ENCODE results near the gene TC2N. TPM values are rescaled to one million over a fixed set of nuclear protein-coding genes. Genes with fewer than 3 reads are reported as not detected.
A peak's percentile ranks its signal among the peaks of the same experiment; 100 is the strongest.

TC2N gene
- total and polyA plus RNA-seq, 9 of the 15 experiments (the other 6 are each of a cell fraction or from before 2014, with no cell fraction given) = 2.0 to 12.5 (median 7.3) TPM

GRCh38 chr14:91875525-91876286 is 8.4 kb upstream of the TC2N start:
- DNase-seq (ENCODE audit: extremely low read depth in 1 of 4, low spot score in 3 of 4) (no peak), ATAC-seq (no peak), FAIRE-seq (no peak)
- Histone ChIP-seq H3K4me2 (ENCODE audit: insufficient read depth, low read length) (no peak overlapping the region), H4K20me1 (replicated peaks; ENCODE audit: control insufficient read depth, insufficient read depth, low read length) (no peaks in the 10 kb centered on the region; the same call in 1 of the 2 replicates), H3K9me3 (replicated peaks; ENCODE audit: control insufficient read depth, insufficient read depth, low read depth, low read length) (no peaks in the 10 kb centered on the region), H3K27me3 (ENCODE audit: control insufficient read depth in 2 of 2, insufficient read depth in 2 of 2, low read length in 2 of 2) (peaks cover 0 to 36% of the 10 kb centered on the region in 2 experiments; a peak in 2 of 5 replicates), H3K36me3 (ENCODE audit: control insufficient read depth, insufficient read depth, low read length) (no peaks in the 10 kb centered on the region), H3K4me3 (no peak overlapping the region), H3K27ac (ENCODE audit: extremely low read depth, low read depth, low read length) (no peak overlapping the region), H3K4me1 (replicated peaks in 1 of 2; ENCODE audit: control insufficient read depth in 2 of 2, insufficient read depth in 2 of 2, low read length in 2 of 2) (no peaks in the 10 kb centered on the region; a peak in 1 of 5 replicates), H3K9me1 (ENCODE audit: control insufficient read depth, insufficient read depth, low read length) (no peaks in the 10 kb centered on the region), H3K79me2 (ENCODE audit: control insufficient read depth, insufficient read depth, low read length) (no peaks in the 10 kb centered on the region), H3K9ac (ENCODE audit: insufficient read depth in 1 of 2, low read depth in 2 of 2, low read length in 2 of 2) (no peak overlapping the region), H2AFZ (ENCODE audit: low read depth, low read length) (no peak overlapping the region)
- 3% methylated on average over 8 of the region's 9 CpGs for WGBS (ENCODE audit: insufficient coverage, low coverage, missing lambda C conversion rate)
- no TSS peak for BruUV-seq (replicated peaks)
- ChIA-PET POLR2A (no interaction called here), CTCF (ENCODE audit: low intra/inter-chr PET ratio) (no interaction called here)
- TF ChIP-seq FOXA3 (CRISPR knock-in tag; conservative IDR thresholded peaks at IDR 0.05 in 1 of 2, IDR thresholded peaks at IDR 0.05 in 1 of 2) (peak in 1 of 2 experiments; percentile 62; a peak in 3 of 4 replicates), STAG1 (CRISPR knock-in tag; IDR thresholded peaks at IDR 0.05; ENCODE audit: borderline replicate concordance) (no peak)
- intact Hi-C loops (cut with micrococcal nuclease) = no loop called here
- in situ Hi-C loops (cut with MboI) = no loop called here
